ENCODE results near the gene ZNF414.

- no peak for TF ChIP-seq CTCF (IDR thresholded peaks at IDR 0.05; ENCODE audit: low read length)
- TF ChIP-seq EZH2 (IDR thresholded peaks at IDR 0.05; ENCODE audit: borderline replicate concordance, low read length), result no peak
Measured at GRCh38 chr19:8490873-8491272, 23.1 kb downstream of the ZNF414 start.
